Thymus (tissue), 11 donors: ENCODE data around the gene EPB41L2. TPM values are rescaled to one million over a fixed set of nuclear protein-coding genes. Genes with fewer than 3 reads are reported as not detected.
"Not testable (repeated sequence)": the region's sequence is repeated elsewhere in the genome, so short reads cannot be mapped to it uniquely, and the experiment has no call there.

Experiments used
- DNase-seq, 9 donors: peaks; one replicate each; pipeline ENCODE4 v3.0.0-alpha.2; 2013; ENCODE audit warnings: low spot score in 9 of 9, low read depth in 6 of 9, missing footprints in 1 of 9
- H3K27ac ChIP-seq, 2 donors: one replicate each; pipeline ENCODE4 v1.5.1; 2013; ENCODE audit warnings: control low read depth in 1 of 2, low read depth in 1 of 2, low read length in 1 of 2, mild to moderate bottlenecking in 1 of 2, moderate library complexity in 1 of 2
- H3K27me3 ChIP-seq, 2 donors: one replicate each; pipeline ENCODE4 v1.5.1; 2013; ENCODE audit warnings: low read length in 1 of 2; ENCODE audit not compliant: control insufficient read depth in 2 of 2, insufficient read depth in 1 of 2
- H3K36me3 ChIP-seq, 2 donors: one replicate each; pipeline ENCODE4 v1.5.1; 2013; ENCODE audit warnings: low read length in 1 of 2, mild to moderate bottlenecking in 1 of 2, moderate library complexity in 1 of 2; ENCODE audit not compliant: control insufficient read depth in 2 of 2, insufficient read depth in 2 of 2
- H3K4me1 ChIP-seq, 2 donors: one replicate each; pipeline ENCODE4 v1.5.1; 2013; ENCODE audit warnings: low read length in 2 of 2; ENCODE audit not compliant: control insufficient read depth in 2 of 2, insufficient read depth in 2 of 2
- H3K4me3 ChIP-seq, 2 donors: one replicate each; pipeline ENCODE4 v1.5.1; 2013; ENCODE audit warnings: low read length in 2 of 2, control low read depth in 1 of 2, mild to moderate bottlenecking in 1 of 2
- H3K9me3 ChIP-seq, 2 donors: one replicate each; pipeline ENCODE4 v1.5.1; 2013; ENCODE audit warnings: low read length in 1 of 2, mild to moderate bottlenecking in 1 of 2; ENCODE audit not compliant: control insufficient read depth in 2 of 2, insufficient read depth in 1 of 2
- WGBS: extraction: QIAGEN DNeasy Blood & Tissue Kit; methylation state at CpG from one replicate; pipeline ENCODE4 v1.1.7; 2013; 5-methylcytosine and 5-hydroxymethylcytosine counted together
- polyA plus RNA-seq: library from polyadenylated mRNA; stranded (reverse); fragments of 200-250 nt; gene quantifications from one replicate; pipeline ENCODE4 v1.2.3, GENCODE V29; 2013
- total RNA-seq: library from RNA; stranded (reverse); fragments of 120-200 nt; gene quantifications from one replicate; pipeline ENCODE4 v1.2.4, GENCODE V29; 2013
- donor health status: healthy.

The EPB41L2 gene
- total and polyA plus RNA-seq, 2 donors = 19.1 to 22.4 TPM

- no peaks in the 10 kb centered on the region for H3K36me3 ChIP-seq
- no peaks in the 10 kb centered on the region for H3K9me3 ChIP-seq
- DNase-seq = no peak
- H3K4me1 ChIP-seq = no peaks in the 10 kb centered on the region
- H3K27ac ChIP-seq = no peak overlapping the region
- no peaks in the 10 kb centered on the region for H3K27me3 ChIP-seq
- no peak overlapping the region for H3K4me3 ChIP-seq
- 99% methylated on average over 1 of the region's 1 CpG for WGBS
Observed at GRCh38 chr6:130996635-130997034, 66.4 kb downstream of the EPB41L2 start.

- no peaks in the 10 kb centered on the region for H3K4me1 ChIP-seq
- WGBS = 95% methylated on average over 2 of the region's 2 CpGs
Observed at GRCh38 chr6:130995783-130996447, 67.1 kb downstream of the EPB41L2 start.

GRCh38 chr6:130994319-130995097, 68.5 kb downstream of the EPB41L2 start:
- no peaks in the 10 kb centered on the region for H3K9me3 ChIP-seq
- H3K4me1 ChIP-seq = no peaks in the 10 kb centered on the region
- no peak overlapping the region for H3K27ac ChIP-seq
- no peaks in the 10 kb centered on the region for H3K36me3 ChIP-seq
- no peak overlapping the region for H3K4me3 ChIP-seq
- DNase-seq = no peak
- 98% methylated on average over 10 of the region's 10 CpGs for WGBS
- H3K27me3 ChIP-seq = no peaks in the 10 kb centered on the region

More at GRCh38 chr6:130995783-130996447, 67.1 kb downstream of the EPB41L2 start:
- DNase-seq = no peak
- Histone ChIP-seq H3K27me3 (no peaks in the 10 kb centered on the region), H3K27ac (no peak overlapping the region), H3K4me3 (no peak overlapping the region), H3K36me3 (no peaks in the 10 kb centered on the region), H3K9me3 (no peaks in the 10 kb centered on the region)

GRCh38 chr6:130993292-130993765, 69.7 kb downstream of the EPB41L2 start:
- no peaks in the 10 kb centered on the region for H3K9me3 ChIP-seq
- no peak for DNase-seq
- no peaks in the 10 kb centered on the region for H3K27me3 ChIP-seq
- H3K36me3 ChIP-seq = no peaks in the 10 kb centered on the region
- WGBS = 96% methylated on average over 11 of the region's 11 CpGs
- H3K4me3 ChIP-seq = no peak overlapping the region
- H3K27ac ChIP-seq = no peak overlapping the region
- H3K4me1 ChIP-seq = no peaks in the 10 kb centered on the region

GRCh38 chr6:130991422-130992137, 71.5 kb downstream of the EPB41L2 start:
- Histone ChIP-seq H3K27ac (no peak overlapping the region), H3K4me1 (no peaks in the 10 kb centered on the region), H3K9me3 (no peaks in the 10 kb centered on the region), H3K27me3 (no peaks in the 10 kb centered on the region), H3K36me3 (no peaks in the 10 kb centered on the region), H3K4me3 (no peak overlapping the region)
- 95% methylated on average over 6 of the region's 6 CpGs for WGBS
- DNase-seq = no peak

GRCh38 chr6:130987539-130987938, 75.5 kb downstream of the EPB41L2 start:
- H3K27ac ChIP-seq, DNase-seq, H3K4me1 ChIP-seq, H3K4me3 ChIP-seq, H3K36me3 ChIP-seq, H3K9me3 ChIP-seq, H3K27me3 ChIP-seq: not testable (repeated sequence)
- 97% methylated on average over 5 of the region's 5 CpGs for WGBS

GRCh38 chr6:130985115-130985514, 77.9 kb downstream of the EPB41L2 start:
- Histone ChIP-seq H3K4me1 (peaks cover 4 to 5% of the 10 kb centered on the region in 2 donors), H3K36me3 (no peaks in the 10 kb centered on the region), H3K27me3 (no peaks in the 10 kb centered on the region), H3K27ac (no peak overlapping the region), H3K9me3 (peaks cover 5 to 7% of the 10 kb centered on the region in 2 donors), H3K4me3 (no peak overlapping the region)
- WGBS = 98% methylated on average over 8 of the region's 8 CpGs
- DNase-seq = no peak

GRCh38 chr6:130982941-130983456, 80.0 kb downstream of the EPB41L2 start:
- Histone ChIP-seq H3K27me3 (no peaks in the 10 kb centered on the region), H3K4me1 (peaks cover 4 to 5% of the 10 kb centered on the region in 2 donors), H3K9me3 (peaks cover 5 to 7% of the 10 kb centered on the region in 2 donors), H3K4me3 (no peak overlapping the region), H3K36me3 (no peaks in the 10 kb centered on the region), H3K27ac (no peak overlapping the region)
- DNase-seq = no peak
- WGBS = 91% methylated on average over 6 of the region's 6 CpGs
